ENCODE results near the gene HOXC9. TPM values are rescaled to one million over a fixed set of nuclear protein-coding genes. Genes with fewer than 3 reads are reported as not detected.

The HOXC9 gene
- total and polyA plus RNA-seq, 9 of the 15 experiments (the other 6 are each of a cell fraction or from before 2014, with no cell fraction given): 1.1 to 10.5 (median 9.3) TPM

DNA sequence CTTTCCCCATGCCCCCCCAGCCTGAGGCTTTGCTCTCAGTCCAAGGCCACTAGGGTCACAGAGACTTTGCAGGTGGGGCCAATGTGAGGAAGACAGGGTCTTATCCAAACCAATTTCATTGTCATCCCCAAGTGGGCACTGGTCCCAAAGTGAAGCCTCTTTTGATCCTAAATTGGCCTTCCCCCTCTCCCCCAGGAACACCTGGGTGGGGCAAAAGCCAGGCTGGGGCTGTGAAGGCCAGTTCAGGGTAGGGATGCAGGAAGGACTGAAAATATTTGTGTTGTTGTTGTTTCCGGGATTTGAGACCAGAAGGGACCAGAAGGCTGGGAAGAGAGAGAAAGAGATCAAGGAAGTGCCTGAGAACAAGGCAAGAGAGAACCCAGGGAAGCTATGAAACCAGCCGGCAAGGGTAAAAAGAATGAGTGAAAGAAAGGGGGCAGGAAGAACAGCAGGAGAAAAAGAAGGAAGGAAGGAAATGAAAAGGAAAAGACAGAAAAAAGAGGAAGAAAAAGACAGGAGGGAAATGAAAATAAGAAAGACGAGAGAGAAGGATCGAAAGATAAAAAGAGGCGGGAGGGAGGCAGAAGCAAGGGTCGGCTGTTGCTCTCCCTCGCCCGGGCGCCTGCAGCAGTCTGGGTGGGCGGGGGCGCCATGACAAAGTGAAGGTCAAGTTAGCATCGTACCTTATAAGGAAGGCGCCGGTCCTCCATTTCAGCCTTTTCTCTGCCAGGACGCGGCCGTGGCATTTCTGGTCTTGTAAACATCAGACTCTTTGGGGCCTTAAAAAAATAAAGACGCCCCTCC, 34.5 kb upstream of the HOXC9 start:
- intact Hi-C loops (cut with micrococcal nuclease): no loop called here
- 7% methylated on average over 16 of the region's 18 CpGs for WGBS (ENCODE audit: insufficient coverage, low coverage, missing lambda C conversion rate)
- in situ Hi-C loops (cut with MboI): no loop called here

More for the DNA sequence above, 34.5 kb upstream of the HOXC9 start:
- DNase-seq (ENCODE audit: extremely low read depth in 1 of 4, low spot score in 3 of 4) (no peak), ATAC-seq (0 out of 3 replicates have a peak, but pooled peaks have one; percentile 29), FAIRE-seq (no peak)
- Histone ChIP-seq H3K4me1 (replicated peaks in 1 of 2; ENCODE audit: control insufficient read depth in 2 of 2, insufficient read depth in 2 of 2, low read length in 2 of 2) (peaks cover 0 to 23% of the 10 kb centered on the region in 2 experiments; a peak in 4 of 5 replicates), H3K27me3 (ENCODE audit: control insufficient read depth in 2 of 2, insufficient read depth in 2 of 2, low read length in 2 of 2) (peaks cover 78 to 82% of the 10 kb centered on the region in 2 experiments), H3K79me2 (ENCODE audit: control insufficient read depth, insufficient read depth, low read length) (no peaks in the 10 kb centered on the region), H3K36me3 (ENCODE audit: control insufficient read depth, insufficient read depth, low read length) (no peaks in the 10 kb centered on the region), H3K9me1 (ENCODE audit: control insufficient read depth, insufficient read depth, low read length) (no peaks in the 10 kb centered on the region), H2AFZ (ENCODE audit: low read depth, low read length) (no peak overlapping the region), H3K4me2 (ENCODE audit: insufficient read depth, low read length) (no peak overlapping the region), H3K9me3 (replicated peaks; ENCODE audit: control insufficient read depth, insufficient read depth, low read depth, low read length) (no peaks in the 10 kb centered on the region), H3K9ac (ENCODE audit: insufficient read depth in 1 of 2, low read depth in 2 of 2, low read length in 2 of 2) (no peak overlapping the region), H3K4me3 (no peak overlapping the region), H4K20me1 (replicated peaks; ENCODE audit: control insufficient read depth, insufficient read depth, low read length) (no peaks in the 10 kb centered on the region; the same call in 1 of the 2 replicates), H3K27ac (ENCODE audit: extremely low read depth, low read depth, low read length) (no peak overlapping the region)
- ChIA-PET CTCF (ENCODE audit: low intra/inter-chr PET ratio) (no interaction called here), POLR2A (interaction anchor here (0.6 to 1.6 kb wide), 5 partner anchors 11 to 1068 kb away, joined by 3 read pairs; no protein-coding TSS in a partner anchor)
- TF ChIP-seq PTBP1 (IDR thresholded peaks at IDR 0.05; ENCODE audit: low read depth, low read length) (no peak), NR4A1 (CRISPR knock-in tag; IDR thresholded peaks at IDR 0.05) (no peak), NR4A1 (tag; IDR thresholded peaks at IDR 0.05) (no peak), CBX2 (IDR thresholded peaks at IDR 0.05; ENCODE audit: insufficient read depth, low read length, poor library complexity, severe bottlenecking) (peak; percentile 61), ESRRA (IDR thresholded peaks at IDR 0.05; ENCODE audit: borderline replicate concordance, low read depth) (peak; percentile 42; the same call in 1 of the 2 replicates), EGR1 (conservative IDR thresholded peaks at IDR 0.05) (0 out of 2 replicates have a peak, but pooled peaks have one; percentile 7), SRF (CRISPR knock-in tag; IDR thresholded peaks at IDR 0.05) (peak in 1 of 2 experiments; percentile 76; a peak in 1 of 4 replicates), HSF4 (CRISPR knock-in tag; IDR thresholded peaks at IDR 0.05; ENCODE audit: borderline replicate concordance) (no peak)
- TF ChIP-seq, protein P1, sequence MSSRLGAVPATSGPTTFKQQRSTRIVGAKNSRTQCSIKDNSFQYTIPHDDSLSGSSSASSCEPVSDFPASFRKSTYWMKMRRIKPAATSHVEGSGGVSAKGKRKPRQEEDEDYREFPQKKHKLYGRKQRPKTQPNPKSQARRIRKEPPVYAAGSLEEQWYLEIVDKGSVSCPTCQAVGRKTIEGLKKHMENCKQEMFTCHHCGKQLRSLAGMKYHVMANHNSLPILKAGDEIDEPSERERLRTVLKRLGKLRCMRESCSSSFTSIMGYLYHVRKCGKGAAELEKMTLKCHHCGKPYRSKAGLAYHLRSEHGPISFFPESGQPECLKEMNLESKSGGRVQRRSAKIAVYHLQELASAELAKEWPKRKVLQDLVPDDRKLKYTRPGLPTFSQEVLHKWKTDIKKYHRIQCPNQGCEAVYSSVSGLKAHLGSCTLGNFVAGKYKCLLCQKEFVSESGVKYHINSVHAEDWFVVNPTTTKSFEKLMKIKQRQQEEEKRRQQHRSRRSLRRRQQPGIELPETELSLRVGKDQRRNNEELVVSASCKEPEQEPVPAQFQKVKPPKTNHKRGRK (tag; IDR thresholded peaks at IDR 0.05): peak; percentile 90
- no TSS peak for BruUV-seq (replicated peaks)
